H1 (cell line): ENCODE results near the gene CNNM4. TPM values are rescaled to one million over a fixed set of nuclear protein-coding genes. Genes with fewer than 3 reads are reported as not detected.
A peak's percentile ranks its signal among the peaks of the same experiment; 100 is the strongest.

Experiments
- CTCF ChIA-PET: fragments of 300-600 bp; sonication (Branson Sonifier 250); formaldehyde crosslinking; loops from one replicate; lab custom pipeline; 2021; ENCODE audit not compliant: partially characterized antibody; lab: Charles Lee
- POLR2A ChIA-PET: fragments of 300-600 bp; sonication (Branson Sonifier 250); formaldehyde crosslinking; loops from one replicate; lab custom pipeline; 2021; ENCODE audit warnings: inconsistent platforms; ENCODE audit not compliant: partially characterized antibody; lab: Charles Lee
- DNase-seq, 2 experiments: peaks; one replicate each; pipeline versions ENCODE4 v3.0.0 to v3.0.0-alpha.2; 2010 to 2022; ENCODE audit warnings: low spot score in 2 of 2, low read depth in 1 of 2, mixed read lengths in 1 of 2
- FAIRE-seq: peaks from 2 replicates; lab custom pipeline; 2011; peaks lifted over from hg19 to GRCh38; lab: Jason Lieb, UNC
- H2AFZ ChIP-seq: 2 replicates; pipeline ENCODE4 v1.8.1; 2012; ENCODE audit warnings: low read length, inconsistent platforms
- H2AK5ac ChIP-seq: 2 replicates; pipeline ENCODE4 v1.6.1; 2013; ENCODE audit warnings: low read depth, low read length
- H2BK120ac ChIP-seq: replicated peaks from 2 replicates; pipeline ENCODE3; 2013; ENCODE audit warnings: low read depth, low read length, inconsistent platforms
- H2BK12ac ChIP-seq: 2 replicates; pipeline ENCODE4 v1.6.1; 2013; ENCODE audit warnings: low read depth, low read length
- H2BK15ac ChIP-seq: 2 replicates; pipeline ENCODE4 v1.6.1; 2013; ENCODE audit warnings: low read length
- H2BK20ac ChIP-seq: 2 replicates; pipeline ENCODE4 v1.6.1; 2013; ENCODE audit warnings: low read length
- H2BK5ac ChIP-seq: 2 replicates; pipeline ENCODE4 v1.6.1; 2013; ENCODE audit warnings: low read depth, low read length
- H3K14ac ChIP-seq: 2 replicates; pipeline ENCODE4 v1.6.1; 2013; ENCODE audit warnings: inconsistent platforms; ENCODE audit not compliant: insufficient read length
- H3K18ac ChIP-seq: 2 replicates; pipeline ENCODE4 v1.6.1; 2013; ENCODE audit warnings: low read length; ENCODE audit errors: extremely low read depth
- H3K23ac ChIP-seq: 2 replicates; pipeline ENCODE4 v1.6.1; 2013; ENCODE audit warnings: inconsistent platforms; ENCODE audit not compliant: insufficient read length
- H3K23me2 ChIP-seq: 2 replicates; pipeline ENCODE4 v1.6.1; 2013; ENCODE audit warnings: low read depth, low read length
- H3K27ac ChIP-seq: 2 replicates; pipeline ENCODE4 v1.6.1; 2011; ENCODE audit warnings: low read depth, low read length, inconsistent platforms
- H3K27me3 ChIP-seq, 4 experiments: replicated peaks in 1 of 4; 1 replicate in 1 of 4; 2 replicates in 3 of 4; pipeline versions ENCODE4 v1.6.1 to v1.8.1; 2011 to 2013; ENCODE audit warnings: low read length in 3 of 4, mild to moderate bottlenecking in 3 of 4, inconsistent platforms in 2 of 4, mixed read lengths in 2 of 4, moderate library complexity in 1 of 4; ENCODE audit not compliant: control insufficient read depth in 3 of 4, insufficient read depth in 3 of 4; ENCODE audit errors: extremely low read depth in 1 of 4
- H3K36me3 ChIP-seq, 4 experiments: 2 replicates each; pipeline versions ENCODE4 v1.6.1 to v1.8.1; 2011 to 2013; ENCODE audit warnings: mild to moderate bottlenecking in 4 of 4, low read length in 3 of 4, moderate library complexity in 2 of 4, control low read depth in 1 of 4, inconsistent platforms in 1 of 4; ENCODE audit not compliant: insufficient read depth in 4 of 4, control insufficient read depth in 2 of 4
- H3K4ac ChIP-seq: replicated peaks from 2 replicates; pipeline ENCODE3; 2013; ENCODE audit warnings: low read length, low read depth, mixed read lengths, inconsistent platforms; ENCODE audit not compliant: insufficient read length
- H3K4me1 ChIP-seq, 4 experiments: replicated peaks in 1 of 4; 1 replicate in 1 of 4; 2 replicates in 3 of 4; pipeline versions ENCODE4 v1.6.1 to v1.8.1; 2011 to 2013; ENCODE audit warnings: low read length in 3 of 4, inconsistent platforms in 2 of 4, mixed read lengths in 1 of 4; ENCODE audit not compliant: insufficient read depth in 4 of 4, control insufficient read depth in 3 of 4
- H3K4me2 ChIP-seq, 2 experiments: 2 replicates each; pipeline versions ENCODE4 v1.6.1 to v1.8.1; 2011 to 2013; ENCODE audit warnings: low read depth in 2 of 2, low read length in 2 of 2, control low read depth in 1 of 2, inconsistent platforms in 1 of 2, mild to moderate bottlenecking in 1 of 2; ENCODE audit not compliant: insufficient read depth in 1 of 2
- H3K4me3 ChIP-seq, 4 experiments: fragments of 200-600, 300-600 bp in 1 of 4; sonication (generic), shearing (Covaris generic), sonication (Bioruptor Twin) in 1 of 4; 2 replicates each; pipeline versions ENCODE4 v1.5.1 to v1.8.1; 2011 to 2016; ENCODE audit warnings: low read length in 4 of 4, low read depth in 3 of 4, control low read depth in 2 of 4, inconsistent platforms in 2 of 4, mild to moderate bottlenecking in 2 of 4, mixed read lengths in 1 of 4, moderate library complexity in 1 of 4; ENCODE audit not compliant: insufficient read depth in 2 of 4; ENCODE audit errors: extremely low read depth in 1 of 4
- H3K56ac ChIP-seq: replicated peaks from 2 replicates; pipeline ENCODE3; 2013; ENCODE audit warnings: low read depth, mild to moderate bottlenecking, mixed read lengths, low read length, inconsistent platforms; ENCODE audit not compliant: insufficient read length
- H3K79me1 ChIP-seq: 2 replicates; pipeline ENCODE4 v1.6.1; 2013; ENCODE audit warnings: low read depth, low read length, control low read depth
- H3K79me2 ChIP-seq, 2 experiments: 2 replicates each; pipeline versions ENCODE4 v1.6.1 to v1.8.1; 2012 to 2013; ENCODE audit warnings: low read length in 2 of 2, mild to moderate bottlenecking in 2 of 2, inconsistent platforms in 1 of 2; ENCODE audit not compliant: insufficient read depth in 2 of 2, control insufficient read depth in 1 of 2
- H3K9ac ChIP-seq, 4 experiments: replicated peaks in 1 of 4; 1 replicate in 1 of 4; 2 replicates in 3 of 4; pipeline versions ENCODE4 v1.6.1 to v1.8.1; 2011 to 2013; ENCODE audit warnings: low read depth in 3 of 4, low read length in 3 of 4, control low read depth in 2 of 4, mild to moderate bottlenecking in 2 of 4, moderate library complexity in 2 of 4, inconsistent platforms in 1 of 4; ENCODE audit errors: extremely low read depth in 1 of 4
- H3K9me3 ChIP-seq, 2 experiments: 2 replicates each; pipeline versions ENCODE4 v1.6.1 to v1.8.1; 2012 to 2013; ENCODE audit warnings: mild to moderate bottlenecking in 2 of 2, moderate library complexity in 2 of 2, control low read depth in 1 of 2, inconsistent platforms in 1 of 2, low read depth in 1 of 2, low read length in 1 of 2, mixed read lengths in 1 of 2; ENCODE audit not compliant: insufficient read depth in 2 of 2
- H4K20me1 ChIP-seq, 2 experiments: replicated peaks in 1 of 2; 2 replicates each; pipeline versions ENCODE3 to v1.8.1; 2011 to 2013; ENCODE audit warnings: inconsistent platforms in 2 of 2, low read length in 2 of 2, mild to moderate bottlenecking in 1 of 2; ENCODE audit not compliant: insufficient read depth in 2 of 2, control insufficient read depth in 1 of 2
- H4K5ac ChIP-seq: 2 replicates; pipeline ENCODE4 v1.6.1; 2013; ENCODE audit warnings: low read length, low read depth, mixed read lengths, inconsistent platforms; ENCODE audit not compliant: insufficient read length
- H4K8ac ChIP-seq: 2 replicates; pipeline ENCODE4 v1.8.0; 2013; ENCODE audit warnings: mild to moderate bottlenecking, moderate library complexity, low read length, inconsistent platforms; ENCODE audit not compliant: insufficient read depth; ENCODE audit errors: extremely low read depth
- H4K91ac ChIP-seq: replicated peaks from 2 replicates; pipeline ENCODE3; 2013; ENCODE audit warnings: low read length, mixed read lengths, inconsistent platforms; ENCODE audit not compliant: insufficient read length
- BACH1 ChIP-seq: IDR thresholded peaks from 2 replicates; pipeline ENCODE4 v1.6.1; 2012; ENCODE audit warnings: low read length, improper control_type of control experiment
- BRCA1 ChIP-seq: IDR thresholded peaks from 2 replicates; pipeline ENCODE4 v1.6.1; 2012; ENCODE audit warnings: low read depth, low read length, improper control_type of control experiment
- CEBPB ChIP-seq: IDR thresholded peaks from 2 replicates; pipeline ENCODE4 v1.6.1; 2012; ENCODE audit warnings: low read depth, low read length
- CTBP2 ChIP-seq: IDR thresholded peaks from 2 replicates; pipeline ENCODE4 v1.7.0; 2011; ENCODE audit warnings: borderline replicate concordance, mild to moderate bottlenecking, moderate library complexity, mixed read lengths, low read length; ENCODE audit not compliant: insufficient read depth, insufficient read length
- EGR1 ChIP-seq: IDR thresholded peaks from 2 replicates; pipeline ENCODE4 v1.6.1; 2011; ENCODE audit warnings: low read depth, low read length, borderline replicate concordance
- HDAC2 ChIP-seq, 2 experiments: fragments of 300-600 bp in 1 of 2; sonication (generic) in 1 of 2; IDR thresholded peaks; 2 replicates each; pipeline ENCODE4 v1.6.1; 2011 to 2012; ENCODE audit warnings: low read depth in 2 of 2, low read length in 2 of 2, mild to moderate bottlenecking in 2 of 2, moderate library complexity in 2 of 2, borderline replicate concordance in 1 of 2, inconsistent platforms in 1 of 2
- HDAC6 ChIP-seq: IDR thresholded peaks from one replicate; pipeline ENCODE4 v1.7.1; 2012; ENCODE audit warnings: low read depth, mild to moderate bottlenecking, inconsistent platforms, low read length, moderate library complexity
- SRF ChIP-seq: IDR thresholded peaks from 2 replicates; pipeline ENCODE4 v1.6.1; 2011; ENCODE audit warnings: mild to moderate bottlenecking, low read depth, low read length, moderate library complexity
- WGBS, 2 experiments: shearing (Covaris generic) in 1 of 2; methylation state at CpG; one replicate each; pipeline versions ENCODE4 v1.1.6 to v1.1.7; 2013 to 2015; ENCODE audit warnings: low lambda C conversion rate in 2 of 2, mixed read lengths in 2 of 2, inconsistent platforms in 1 of 2, low coverage in 1 of 2, missing lambda C conversion rate in 1 of 2; ENCODE audit not compliant: insufficient replicate concordance in 2 of 2, insufficient coverage in 1 of 2, insufficient read length in 1 of 2; ENCODE audit errors: extremely low coverage in 1 of 2, missing lambda C conversion rate in 1 of 2; 5-methylcytosine and 5-hydroxymethylcytosine counted together
- polyA plus RNA-seq, 7 experiments: library from polyadenylated mRNA; depleted of rRNA in 3 of 7; stranded (reverse) in 5 of 7; unstranded in 2 of 7; fragments of >200 nt in 5 of 7; fragments of 200-250 nt in 2 of 7; gene quantifications; 1 replicate in 5 of 7; 2 replicates in 1 of 7; 4 replicates in 1 of 7; pipeline versions ENCODE4 v1.2.1 to v1.2.3, GENCODE V29; 2011 to 2013; ENCODE audit warnings: missing spikeins in 2 of 7, mixed read lengths in 2 of 7
- total RNA-seq: library from RNA; stranded (reverse); fragmentation: NEBNext Ultra II Directional; extraction: Animal tissue kit (Norgen Biotek cat#: 25700); gene quantifications from 2 replicates; pipeline ENCODE4 v1.2.1, GENCODE V29; 2021

CNNM4 gene
- total and polyA plus RNA-seq, 2 of the 8 experiments (the other 6 are each of a cell fraction or from before 2014, with no cell fraction given), result 10.3 to 11.0 TPM

DNA sequence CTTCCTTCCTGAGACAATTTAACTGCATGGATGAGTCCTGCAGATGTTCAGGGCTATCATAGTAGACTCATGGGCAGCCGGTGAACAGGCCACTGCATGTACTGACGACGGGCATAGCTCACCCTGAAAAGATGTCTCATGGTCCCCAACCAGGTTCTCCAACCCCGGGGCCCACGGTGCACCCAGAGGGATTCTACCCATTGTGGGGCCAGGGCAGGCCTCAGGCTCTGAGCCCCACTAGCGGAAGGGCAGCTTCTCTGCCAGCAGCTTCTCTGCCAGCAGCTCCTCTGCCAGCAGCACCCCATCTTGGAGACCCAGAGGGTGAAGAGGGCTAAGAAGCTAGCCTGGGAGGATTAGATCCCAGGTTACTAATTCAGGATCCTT, 3.2 kb upstream of the CNNM4 start:
- Histone ChIP-seq H2AFZ (peak overlapping the region; percentile 43; the same call in 1 of the 2 replicates), H4K91ac (no peak overlapping the region), H2AK5ac (no peak overlapping the region), H4K20me1 (peaks cover 0 to 5% of the 10 kb centered on the region in 2 experiments), H3K27me3 (peaks cover 0 to 8% (median 4%) of the 10 kb centered on the region in 4 experiments; a peak in 2 of 7 replicates), H3K4me3 (no peak overlapping the region), H2BK20ac (no peak overlapping the region), H3K14ac (no peak overlapping the region), H3K23ac (no peak overlapping the region), H3K23me2 (peaks cover 8% of the 10 kb centered on the region), H2BK120ac (no peak overlapping the region), H4K8ac (no peak overlapping the region), H3K18ac (no peak overlapping the region), H2BK12ac (no peak overlapping the region), H3K36me3 (no peaks in the 10 kb centered on the region), H3K27ac (no peak overlapping the region), H3K4me1 (peaks cover 5 to 22% (median 14%) of the 10 kb centered on the region in 4 experiments), H3K79me1 (no peaks in the 10 kb centered on the region), H3K9ac (no peak overlapping the region), H3K79me2 (peaks cover 0 to 5% of the 10 kb centered on the region in 2 experiments; a peak in 1 of 4 replicates), H3K56ac (no peak overlapping the region), H3K4me2 (no peak overlapping the region), H4K5ac (no peak overlapping the region), H2BK5ac (no peak overlapping the region), H3K4ac (no peak overlapping the region), H3K9me3 (no peaks in the 10 kb centered on the region), H2BK15ac (no peak overlapping the region)
- ChIA-PET CTCF (interaction anchor here (0.6 to 2.9 kb wide), 9 partner anchors 12 to 355 kb away, joined by 3 to 10 read pairs (median 4); no protein-coding TSS in a partner anchor), POLR2A (interaction anchor here (1.1 kb wide), 1 partner anchor 59 kb away, joined by 3 read pairs; the partner anchor contains the start of gene CNNM3)
- TF ChIP-seq CEBPB (no peak), EGR1 (no peak), BRCA1 (no peak), SRF (no peak), HDAC6 (no peak), HDAC2 (IDR thresholded peaks at IDR 0.05; ENCODE audit: borderline replicate concordance in 1 of 2, low read depth in 2 of 2, low read length in 2 of 2) (no peak), BACH1 (no peak), CTBP2 (no peak)
- 91% methylated on average over 6 of the region's 6 CpGs; no CpG with 5 or more reads in 1 of the 2 experiments for whole genome bisulfite sequencing, 2 experiments
- DNase-seq, result no peak
- FAIRE-seq, result no peak
